OCI-LY7 (cell line): ENCODE measurements around the gene PTPN12. TPM values are rescaled to one million over a fixed set of nuclear protein-coding genes. Genes with fewer than 3 reads are reported as not detected.

ENCODE experiments used
- BruUV-seq: library from RNA; stranded (reverse); fragments of 400-500 nt; replicated peaks from 2 replicates; lab custom pipeline; 2021; lab: Mats Ljungman, UMichigan
- CTCF ChIA-PET: fragments of 300-600 bp; sonication (Branson Sonifier 250); formaldehyde crosslinking; loops from one replicate; lab custom pipeline; 2022; ENCODE audit warnings: antibody characterized with exemption; ENCODE audit not compliant: unreplicated experiment; lab: Charles Lee
- POLR2A ChIA-PET: fragments of 300-600 bp; sonication (Branson Sonifier 250); formaldehyde crosslinking; loops from one replicate; lab custom pipeline; 2022; ENCODE audit warnings: antibody characterized with exemption; lab: Charles Lee
- DNase-seq: peaks from one replicate; pipeline ENCODE4 v3.0.0-alpha.2; 2015; ENCODE audit warnings: low spot score
- H2AFZ ChIP-seq: fragments of 200-600 bp; sonication (generic), shearing (Covaris generic); 2 replicates; pipeline ENCODE4 v1.6.1; 2014; ENCODE audit warnings: mild to moderate bottlenecking, antibody characterized with exemption, low read length, moderate library complexity
- H3K27ac ChIP-seq: fragments of 200-600 bp; sonication (generic); 2 replicates; pipeline ENCODE4 v1.5.1; 2014; ENCODE audit warnings: mixed run types, low read depth, mild to moderate bottlenecking, moderate library complexity, low read length, inconsistent platforms; ENCODE audit not compliant: poor library complexity, severe bottlenecking
- H3K36me3 ChIP-seq: fragments of 200-600 bp; sonication (generic); 2 replicates; pipeline ENCODE4 v1.6.1; 2014; ENCODE audit warnings: mild to moderate bottlenecking, antibody characterized with exemption, low read length, moderate library complexity, mixed read lengths; ENCODE audit not compliant: insufficient read depth
- H3K4me1 ChIP-seq: fragments of 200-600 bp; sonication (generic); 2 replicates; pipeline ENCODE4 v1.5.1; 2014; ENCODE audit warnings: mild to moderate bottlenecking, low read length; ENCODE audit not compliant: insufficient read depth, poor library complexity, severe bottlenecking
- H3K4me2 ChIP-seq: fragments of 200-600 bp; sonication (generic); 2 replicates; pipeline ENCODE4 v1.6.1; 2014; ENCODE audit warnings: mild to moderate bottlenecking, low read length
- H3K4me3 ChIP-seq: fragments of 200-600 bp; sonication (generic); 2 replicates; pipeline ENCODE4 v1.5.1; 2014; ENCODE audit warnings: mild to moderate bottlenecking, low read depth, low read length; ENCODE audit not compliant: poor library complexity, severe bottlenecking
- H3K79me2 ChIP-seq: fragments of 200-600 bp; sonication (generic); 2 replicates; pipeline ENCODE4 v1.6.1; 2016; ENCODE audit warnings: low read depth, mild to moderate bottlenecking, low read length, moderate library complexity, mixed read lengths; ENCODE audit not compliant: insufficient read depth
- H3K9me2 ChIP-seq: fragments of 200-600 bp; sonication (generic); 2 replicates; pipeline ENCODE4 v1.6.1; 2016; ENCODE audit warnings: mild to moderate bottlenecking, low read length, mixed read lengths; ENCODE audit not compliant: insufficient read depth
- H3K9me3 ChIP-seq: fragments of 200-600 bp; sonication (generic); 2 replicates; pipeline ENCODE4 v1.6.1; 2014; ENCODE audit warnings: mild to moderate bottlenecking, mixed run types, low read length, mixed read lengths
- H4K20me1 ChIP-seq: fragments of 200-600 bp; sonication (generic); 2 replicates; pipeline ENCODE4 v1.6.1; 2014; ENCODE audit warnings: mild to moderate bottlenecking, antibody characterized with exemption, low read length, moderate library complexity, mixed read lengths; ENCODE audit not compliant: insufficient read depth
- EZH2phosphoT487 ChIP-seq: fragments of 200-600 bp; sonication (generic); IDR thresholded peaks from 2 replicates; pipeline ENCODE4 v1.6.1; 2018; ENCODE audit warnings: low read depth, borderline replicate concordance, mild to moderate bottlenecking, mixed run types, antibody characterized with exemption, low read length, moderate library complexity, mixed read lengths
- intact Hi-C: fragments of 100-400 bp; cut with micrococcal nuclease; formaldehyde crosslinking; loops from one replicate; pipeline ENCODE4 v1.10.0; 2022; ENCODE audit not compliant: unreplicated experiment
- total RNA-seq, 2 experiments: library from RNA; depleted of rRNA in 1 of 2; stranded (reverse); fragments of >200 nt in 1 of 2; shearing (Covaris generic) in 1 of 2; gene quantifications; 2 replicates each; pipeline ENCODE4 v1.2.3, GENCODE V29; 2014 to 2022
- TF ChIP-seq, protein P1 (sequence below): fragments of 200-600 bp; sonication (generic); conservative IDR thresholded peaks from 2 replicates; pipeline ENCODE4 v1.5.1; 2014; ENCODE audit warnings: mild to moderate bottlenecking, antibody characterized with exemption, low read length, moderate library complexity, mixed read lengths

The PTPN12 gene
- total RNA-seq, 2 experiments from 2014 or later: 2.7 to 19.1 TPM

DNA sequence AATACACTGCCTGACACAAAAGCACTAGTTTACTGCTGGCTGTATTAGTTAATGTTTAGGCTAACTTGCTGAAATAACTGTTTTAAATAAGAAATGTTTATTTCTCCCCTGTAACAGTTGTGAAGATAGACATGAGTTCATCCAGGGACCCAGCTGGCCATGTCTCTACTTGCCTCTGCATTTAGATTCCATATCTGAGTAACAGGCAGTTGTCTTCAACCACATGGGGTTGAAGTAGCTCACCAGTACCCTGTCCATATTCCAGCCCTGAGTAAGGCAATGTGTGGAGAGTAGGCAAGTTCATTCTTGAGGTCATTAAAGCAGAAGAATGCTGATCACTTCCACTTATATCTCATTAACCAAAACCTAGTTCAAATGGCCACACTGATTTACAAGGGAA, 128.1 kb downstream of the PTPN12 start:
- POLR2A ChIA-PET: interaction anchor here (0.5 kb wide), 1 partner anchor 85 kb away, joined by 4 read pairs; no protein-coding TSS in a partner anchor
- H3K4me2 ChIP-seq: no peak overlapping the region
- no peak for DNase-seq
- no peaks in the 10 kb centered on the region for H3K79me2 ChIP-seq
- H3K4me1 ChIP-seq: no peaks in the 10 kb centered on the region
- CTCF ChIA-PET: no interaction called here
- H3K36me3 ChIP-seq: no peaks in the 10 kb centered on the region
- H2AFZ ChIP-seq: no peak overlapping the region
- no peak overlapping the region for H3K27ac ChIP-seq
- BruUV-seq: no TSS peak
- no peaks in the 10 kb centered on the region for H3K9me2 ChIP-seq
- no peaks in the 10 kb centered on the region for H3K9me3 ChIP-seq
- TF ChIP-seq, protein P1, sequence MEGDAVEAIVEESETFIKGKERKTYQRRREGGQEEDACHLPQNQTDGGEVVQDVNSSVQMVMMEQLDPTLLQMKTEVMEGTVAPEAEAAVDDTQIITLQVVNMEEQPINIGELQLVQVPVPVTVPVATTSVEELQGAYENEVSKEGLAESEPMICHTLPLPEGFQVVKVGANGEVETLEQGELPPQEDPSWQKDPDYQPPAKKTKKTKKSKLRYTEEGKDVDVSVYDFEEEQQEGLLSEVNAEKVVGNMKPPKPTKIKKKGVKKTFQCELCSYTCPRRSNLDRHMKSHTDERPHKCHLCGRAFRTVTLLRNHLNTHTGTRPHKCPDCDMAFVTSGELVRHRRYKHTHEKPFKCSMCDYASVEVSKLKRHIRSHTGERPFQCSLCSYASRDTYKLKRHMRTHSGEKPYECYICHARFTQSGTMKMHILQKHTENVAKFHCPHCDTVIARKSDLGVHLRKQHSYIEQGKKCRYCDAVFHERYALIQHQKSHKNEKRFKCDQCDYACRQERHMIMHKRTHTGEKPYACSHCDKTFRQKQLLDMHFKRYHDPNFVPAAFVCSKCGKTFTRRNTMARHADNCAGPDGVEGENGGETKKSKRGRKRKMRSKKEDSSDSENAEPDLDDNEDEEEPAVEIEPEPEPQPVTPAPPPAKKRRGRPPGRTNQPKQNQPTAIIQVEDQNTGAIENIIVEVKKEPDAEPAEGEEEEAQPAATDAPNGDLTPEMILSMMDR: no peak
- TF ChIP-seq EZH2phosphoT487: no peak
- no peak overlapping the region for H3K4me3 ChIP-seq
- no peaks in the 10 kb centered on the region for H4K20me1 ChIP-seq
- intact Hi-C loops: no loop called here

- no peaks in the 10 kb centered on the region for H3K36me3 ChIP-seq
- DNase-seq: no peak
- H3K9me3 ChIP-seq: no peaks in the 10 kb centered on the region
- H3K27ac ChIP-seq: no peak overlapping the region
- H3K4me3 ChIP-seq: no peak overlapping the region
- CTCF ChIA-PET: no interaction called here
- intact Hi-C loops: no loop called here
- POLR2A ChIA-PET: interaction anchor here (1.3 kb wide), 1 partner anchor 28 kb away, joined by 3 read pairs; no protein-coding TSS in a partner anchor
- no peaks in the 10 kb centered on the region for H3K79me2 ChIP-seq
- H2AFZ ChIP-seq: no peak overlapping the region
- H4K20me1 ChIP-seq: no peaks in the 10 kb centered on the region
- no peak overlapping the region for H3K4me2 ChIP-seq
- TF ChIP-seq, protein P1: no peak
- TF ChIP-seq EZH2phosphoT487: no peak
- H3K4me1 ChIP-seq: no peaks in the 10 kb centered on the region
- BruUV-seq: no TSS peak
- H3K9me2 ChIP-seq: no peaks in the 10 kb centered on the region
These were observed 130.5 kb downstream of the PTPN12 start for GRCh38 chr7:77667459-77668086.

- Histone ChIP-seq H4K20me1 (no peaks in the 10 kb centered on the region), H3K9me3 (no peaks in the 10 kb centered on the region), H3K4me3 (no peak overlapping the region), H3K4me2 (no peak overlapping the region), H2AFZ (no peak overlapping the region), H3K9me2 (no peaks in the 10 kb centered on the region), H3K36me3 (no peaks in the 10 kb centered on the region), H3K27ac (no peak overlapping the region), H3K79me2 (no peaks in the 10 kb centered on the region), H3K4me1 (no peaks in the 10 kb centered on the region)
- TF ChIP-seq, protein P1: no peak
- TF ChIP-seq EZH2phosphoT487: no peak
- ChIA-PET POLR2A (interaction anchor here (1.3 kb wide), 1 partner anchor 18 kb away, joined by 4 read pairs; no protein-coding TSS in a partner anchor), CTCF (no interaction called here)
- BruUV-seq: no TSS peak
- no peak for DNase-seq
- intact Hi-C loops: no loop called here
These were observed 137.8 kb downstream of the PTPN12 start for GRCh38 chr7:77674878-77675277.
